Mesenchymal stem cell (in vitro differentiated cells and primary cell): ENCODE data around the gene TULP3.

Source experiments
- DNase-seq: peaks from one replicate; pipeline ENCODE4 v3.0.0-alpha.2; 2013
- H2AFZ ChIP-seq: one replicate; pipeline ENCODE4 v1.6.1; 2013; ENCODE audit warnings: low read depth, mild to moderate bottlenecking, control low read depth, inconsistent platforms, low read length, moderate library complexity
- H2AK5ac ChIP-seq: 2 replicates; pipeline ENCODE4 v1.6.1; 2013; ENCODE audit warnings: low read length, moderate library complexity, mild to moderate bottlenecking, inconsistent platforms; ENCODE audit not compliant: severe bottlenecking
- H2BK120ac ChIP-seq: one replicate; pipeline ENCODE4 v1.6.1; 2013; ENCODE audit warnings: low read depth, mild to moderate bottlenecking, inconsistent platforms, low read length, moderate library complexity
- H2BK12ac ChIP-seq, 2 experiments: one replicate each; pipeline ENCODE4 v1.6.1; 2013; ENCODE audit warnings: inconsistent platforms in 2 of 2, low read length in 2 of 2, mild to moderate bottlenecking in 2 of 2, moderate library complexity in 2 of 2, control low read depth in 1 of 2
- H2BK15ac ChIP-seq: one replicate; pipeline ENCODE4 v1.6.1; 2013; ENCODE audit warnings: mild to moderate bottlenecking, low read depth, inconsistent platforms; ENCODE audit not compliant: poor library complexity, severe bottlenecking
- H2BK5ac ChIP-seq: 2 replicates; pipeline ENCODE4 v1.6.1; 2013; ENCODE audit warnings: low read depth, mild to moderate bottlenecking, low read length, control low read depth, inconsistent platforms; ENCODE audit not compliant: poor library complexity, severe bottlenecking
- H3K14ac ChIP-seq, 2 experiments: one replicate each; pipeline ENCODE4 v1.6.1; 2013; ENCODE audit warnings: inconsistent platforms in 2 of 2, low read length in 2 of 2, control low read depth in 1 of 2, mild to moderate bottlenecking in 1 of 2, moderate library complexity in 1 of 2
- H3K18ac ChIP-seq, 2 experiments: one replicate each; pipeline ENCODE4 v1.6.1; 2013; ENCODE audit warnings: inconsistent platforms in 2 of 2, low read length in 2 of 2, control low read depth in 1 of 2, low read depth in 1 of 2, mild to moderate bottlenecking in 1 of 2
- H3K23ac ChIP-seq, 2 experiments: one replicate each; pipeline ENCODE4 v1.6.1; 2013; ENCODE audit warnings: inconsistent platforms in 2 of 2, low read length in 2 of 2, mild to moderate bottlenecking in 2 of 2, moderate library complexity in 2 of 2, control low read depth in 1 of 2
- H3K27ac ChIP-seq: 2 replicates; pipeline ENCODE4 v1.5.1; 2013; ENCODE audit warnings: mild to moderate bottlenecking, moderate library complexity, low read length, control low read depth, inconsistent platforms; ENCODE audit not compliant: poor library complexity, severe bottlenecking
- H3K27me3 ChIP-seq, 2 experiments: 2 replicates each; pipeline versions ENCODE4 v1.6.1 to v1.7.0; 2013; ENCODE audit warnings: low read length in 2 of 2, mild to moderate bottlenecking in 2 of 2, moderate library complexity in 2 of 2, control low read depth in 1 of 2, inconsistent platforms in 1 of 2; ENCODE audit not compliant: control insufficient read depth in 1 of 2, insufficient read depth in 1 of 2
- H3K36me3 ChIP-seq, 2 experiments: 2 replicates each; pipeline versions ENCODE4 v1.6.1 to v1.7.0; 2013; ENCODE audit warnings: low read length in 2 of 2, control low read depth in 1 of 2, inconsistent platforms in 1 of 2, low read depth in 1 of 2, mild to moderate bottlenecking in 1 of 2; ENCODE audit not compliant: insufficient read depth in 2 of 2, control insufficient read depth in 1 of 2
- H3K4ac ChIP-seq, 2 experiments: one replicate each; pipeline ENCODE4 v1.6.1; 2013; ENCODE audit warnings: inconsistent platforms in 2 of 2, low read length in 2 of 2, mild to moderate bottlenecking in 2 of 2, moderate library complexity in 2 of 2, control low read depth in 1 of 2, low read depth in 1 of 2
- H3K4me1 ChIP-seq: 2 replicates; pipeline ENCODE4 v1.6.1; 2013; ENCODE audit warnings: low read depth, low read length, control low read depth; ENCODE audit not compliant: control insufficient read depth, insufficient read depth
- H3K4me2 ChIP-seq: 2 replicates; pipeline ENCODE4 v1.6.1; 2013; ENCODE audit warnings: low read length, mild to moderate bottlenecking, inconsistent platforms; ENCODE audit not compliant: poor library complexity, severe bottlenecking
- H3K4me3 ChIP-seq, 2 experiments: 2 replicates each; pipeline versions ENCODE4 v1.5.1 to v1.7.0; 2013; ENCODE audit warnings: low read length in 2 of 2, mild to moderate bottlenecking in 2 of 2, control low read depth in 1 of 2, low read depth in 1 of 2; ENCODE audit not compliant: insufficient read depth in 1 of 2
- H3K79me1 ChIP-seq: replicated peaks from 2 replicates; pipeline ENCODE4 v1.6.1; 2013; ENCODE audit warnings: mild to moderate bottlenecking, control low read depth, low read length, inconsistent platforms; ENCODE audit not compliant: poor library complexity, severe bottlenecking
- H3K9ac ChIP-seq: 2 replicates; pipeline ENCODE4 v1.7.0; 2013; ENCODE audit warnings: mild to moderate bottlenecking, low read length, moderate library complexity
- H3K9me3 ChIP-seq: 2 replicates; pipeline ENCODE4 v1.7.0; 2013; ENCODE audit warnings: mild to moderate bottlenecking, low read length; ENCODE audit not compliant: control insufficient read depth
- H4K8ac ChIP-seq: one replicate; pipeline ENCODE4 v1.6.1; 2013; ENCODE audit warnings: inconsistent platforms, mild to moderate bottlenecking, low read length, moderate library complexity
- H4K91ac ChIP-seq: one replicate; pipeline ENCODE4 v1.6.1; 2013; ENCODE audit warnings: mild to moderate bottlenecking, low read length, inconsistent platforms
- WGBS: methylation state at CpG from one replicate; pipeline ENCODE4 v1.1.7; 2013; ENCODE audit warnings: mixed read lengths; 5-methylcytosine and 5-hydroxymethylcytosine counted together

Gene TULP3

GRCh38 chr12:2923057-2923456, 32.4 kb downstream of the TULP3 start:
- Histone ChIP-seq H3K4me1 (peaks cover 1% of the 10 kb centered on the region), H3K14ac (no peak overlapping the region), H4K91ac (no peak overlapping the region), H3K4ac (no peak overlapping the region), H3K4me2 (no peak overlapping the region), H3K79me1 (peaks cover 27% of the 10 kb centered on the region), H2AK5ac (no peak overlapping the region), H3K4me3 (no peak overlapping the region), H2AFZ (no peak overlapping the region), H2BK15ac (no peak overlapping the region), H3K27ac (no peak overlapping the region), H3K9me3 (no peaks in the 10 kb centered on the region), H2BK120ac (no peak overlapping the region), H3K9ac (no peak overlapping the region), H4K8ac (no peak overlapping the region), H3K23ac (no peak overlapping the region), H2BK5ac (no peak overlapping the region), H3K27me3 (no peaks in the 10 kb centered on the region), H3K36me3 (peaks cover 43 to 82% of the 10 kb centered on the region in 2 experiments), H3K18ac (no peak overlapping the region), H2BK12ac (no peak overlapping the region)
- 97% methylated on average over 9 of the region's 9 CpGs for WGBS
- no peak for DNase-seq

- Histone ChIP-seq H3K4me2 (no peak overlapping the region), H3K23ac (no peak overlapping the region)
- 97% methylated on average over 3 of the region's 3 CpGs for WGBS
Measured at GRCh38 chr12:2924019-2924418, 33.3 kb downstream of the TULP3 start.

GRCh38 chr12:2925322-2925995, 34.8 kb downstream of the TULP3 start:
- Histone ChIP-seq H3K4me2 (no peak overlapping the region), H2BK5ac (no peak overlapping the region), H3K79me1 (peaks cover 23% of the 10 kb centered on the region), H3K36me3 (peaks cover 39 to 74% of the 10 kb centered on the region in 2 experiments), H2BK15ac (no peak overlapping the region), H3K4me3 (peak overlapping the region in 1 of 2 experiments; percentile 61), H2AFZ (no peak overlapping the region), H2BK120ac (no peak overlapping the region), H4K91ac (no peak overlapping the region), H3K23ac (no peak overlapping the region), H3K4ac (no peak overlapping the region), H3K9me3 (no peaks in the 10 kb centered on the region), H3K9ac (peak overlapping the region; percentile 61), H3K14ac (no peak overlapping the region), H3K27ac (no peak overlapping the region), H4K8ac (no peak overlapping the region), H2BK12ac (no peak overlapping the region), H3K4me1 (peaks cover 1% of the 10 kb centered on the region), H3K18ac (no peak overlapping the region), H2AK5ac (no peak overlapping the region), H3K27me3 (no peaks in the 10 kb centered on the region)
- DNase-seq: no peak
- 83% methylated on average over 4 of the region's 6 CpGs for WGBS

More at GRCh38 chr12:2924019-2924418, 33.3 kb downstream of the TULP3 start:
- peaks cover 24% of the 10 kb centered on the region for H3K79me1 ChIP-seq
- H2AK5ac ChIP-seq: no peak overlapping the region
- H3K14ac ChIP-seq: no peak overlapping the region
- no peak overlapping the region for H2BK120ac ChIP-seq
- H2BK12ac ChIP-seq: no peak overlapping the region
- no peak overlapping the region for H2BK15ac ChIP-seq
- H3K9me3 ChIP-seq: no peaks in the 10 kb centered on the region
- H2BK5ac ChIP-seq: no peak overlapping the region
- no peak overlapping the region for H3K4ac ChIP-seq
- H2AFZ ChIP-seq: no peak overlapping the region
- no peak for DNase-seq
- peaks cover 1% of the 10 kb centered on the region for H3K4me1 ChIP-seq
- H3K27ac ChIP-seq: no peak overlapping the region
- H3K4me3 ChIP-seq: no peak overlapping the region
- H3K18ac ChIP-seq: no peak overlapping the region
- no peak overlapping the region for H3K9ac ChIP-seq
- no peak overlapping the region for H4K91ac ChIP-seq
- H4K8ac ChIP-seq: no peak overlapping the region
- H3K27me3 ChIP-seq: no peaks in the 10 kb centered on the region
- peaks cover 36 to 82% of the 10 kb centered on the region in 2 experiments for H3K36me3 ChIP-seq

- WGBS: 86% methylated on average over 5 of the region's 8 CpGs
- peaks cover 37 to 80% of the 10 kb centered on the region in 2 experiments for H3K36me3 ChIP-seq
- no peak overlapping the region for H2AK5ac ChIP-seq
- H3K4me1 ChIP-seq: no peaks in the 10 kb centered on the region
- peaks cover 16% of the 10 kb centered on the region for H3K79me1 ChIP-seq
- H4K8ac ChIP-seq: no peak overlapping the region
- no peaks in the 10 kb centered on the region for H3K9me3 ChIP-seq
- H3K18ac ChIP-seq: no peak overlapping the region
- H2BK12ac ChIP-seq: no peak overlapping the region
- H2BK5ac ChIP-seq: no peak overlapping the region
- no peak overlapping the region for H4K91ac ChIP-seq
- no peak overlapping the region for H2BK15ac ChIP-seq
- no peak overlapping the region for H3K23ac ChIP-seq
- H3K4ac ChIP-seq: no peak overlapping the region
- no peak overlapping the region for H2BK120ac ChIP-seq
- no peak overlapping the region for H3K27ac ChIP-seq
- no peak overlapping the region for H3K4me3 ChIP-seq
- no peak overlapping the region for H3K4me2 ChIP-seq
- H2AFZ ChIP-seq: no peak overlapping the region
- no peaks in the 10 kb centered on the region for H3K27me3 ChIP-seq
- DNase-seq: no peak
- no peak overlapping the region for H3K14ac ChIP-seq
- H3K9ac ChIP-seq: no peak overlapping the region
Measured at GRCh38 chr12:2930865-2931264, 40.2 kb downstream of the TULP3 start.
